Smooth muscle cell (in vitro differentiated cells): ENCODE data around the gene SPATS2L. TPM values are rescaled to one million over a fixed set of nuclear protein-coding genes. Genes with fewer than 3 reads are reported as not detected.

Experiments
- DNase-seq: peaks from one replicate; lab custom pipeline; 2025; ENCODE audit not compliant: unreplicated experiment; lab: John Stamatoyannopoulos, UW
- H2AFZ ChIP-seq: fragments of 200-600 bp; sonication (generic); 2 replicates; pipeline ENCODE4 v1.6.0; 2016; ENCODE audit warnings: antibody characterized with exemption, low read depth, mild to moderate bottlenecking
- H3F3A ChIP-seq: fragments of 200-600 bp; sonication (generic); 2 replicates; pipeline ENCODE4 v1.6.0; 2017; ENCODE audit warnings: antibody characterized with exemption, low read depth
- H3K27ac ChIP-seq: fragments of 200-600 bp; sonication (generic); 2 replicates; pipeline ENCODE4 v1.5.1; 2016; ENCODE audit warnings: low read depth, mild to moderate bottlenecking
- H3K27me3 ChIP-seq: fragments of 200-600 bp; sonication (generic); 2 replicates; pipeline ENCODE4 v1.6.1; 2016; ENCODE audit warnings: low read depth, mild to moderate bottlenecking
- H3K36me3 ChIP-seq: fragments of 200-600 bp; sonication (generic); 2 replicates; pipeline ENCODE4 v1.5.1; 2016; ENCODE audit warnings: low read depth
- H3K4me1 ChIP-seq: fragments of 200-600 bp; sonication (generic); 2 replicates; pipeline ENCODE4 v1.5.1; 2016; ENCODE audit warnings: low read depth
- H3K4me2 ChIP-seq: fragments of 200-600 bp; sonication (generic); 2 replicates; pipeline ENCODE4 v1.6.0; 2016; ENCODE audit warnings: mild to moderate bottlenecking
- H3K4me3 ChIP-seq: fragments of 200-600 bp; sonication (generic); 2 replicates; pipeline ENCODE4 v1.5.1; 2016; ENCODE audit warnings: mild to moderate bottlenecking
- H3K79me2 ChIP-seq: fragments of 200-600 bp; sonication (generic); 2 replicates; pipeline ENCODE4 v1.6.0; 2016; ENCODE audit warnings: low read depth, mild to moderate bottlenecking
- H3K9ac ChIP-seq: fragments of 200-600 bp; sonication (generic); 2 replicates; pipeline ENCODE4 v1.6.0; 2016; ENCODE audit warnings: low read depth
- H3K9me3 ChIP-seq: fragments of 200-600 bp; sonication (generic); replicated peaks from 2 replicates; pipeline ENCODE4 v1.5.1; 2016; ENCODE audit warnings: low read depth
- H4K20me1 ChIP-seq: fragments of 200-600 bp; sonication (generic); 2 replicates; pipeline ENCODE4 v1.6.0; 2016; ENCODE audit warnings: low read depth
- WGBS: methylation state at CpG from one replicate; pipeline ENCODE4 v1.1.7; 2016; ENCODE audit warnings: low lambda C conversion rate; 5-methylcytosine and 5-hydroxymethylcytosine counted together
- polyA plus RNA-seq: library from polyadenylated mRNA; unstranded; fragments of >200 nt; fragmentation: Nextera tagmentation; extraction: Ambion mirVana; gene quantifications from 2 replicates; pipeline ENCODE4 v1.2.1, GENCODE V29; 2016
- total RNA-seq: library from RNA; depleted of rRNA; stranded (reverse); fragments of >200 nt; gene quantifications from 2 replicates; pipeline ENCODE4 v1.2.3, GENCODE V29; 2014
- TF ChIP-seq, protein P1 (sequence below): fragments of 200-600 bp; sonication (generic); IDR thresholded peaks from 2 replicates; pipeline ENCODE4 v1.5.1; 2017; ENCODE audit warnings: borderline replicate concordance, mild to moderate bottlenecking, antibody characterized with exemption; ENCODE audit not compliant: insufficient read depth, poor library complexity, severe bottlenecking

The SPATS2L gene
- total and polyA plus RNA-seq, 2 experiments from 2014 or later: 356 to 432 TPM

DNA sequence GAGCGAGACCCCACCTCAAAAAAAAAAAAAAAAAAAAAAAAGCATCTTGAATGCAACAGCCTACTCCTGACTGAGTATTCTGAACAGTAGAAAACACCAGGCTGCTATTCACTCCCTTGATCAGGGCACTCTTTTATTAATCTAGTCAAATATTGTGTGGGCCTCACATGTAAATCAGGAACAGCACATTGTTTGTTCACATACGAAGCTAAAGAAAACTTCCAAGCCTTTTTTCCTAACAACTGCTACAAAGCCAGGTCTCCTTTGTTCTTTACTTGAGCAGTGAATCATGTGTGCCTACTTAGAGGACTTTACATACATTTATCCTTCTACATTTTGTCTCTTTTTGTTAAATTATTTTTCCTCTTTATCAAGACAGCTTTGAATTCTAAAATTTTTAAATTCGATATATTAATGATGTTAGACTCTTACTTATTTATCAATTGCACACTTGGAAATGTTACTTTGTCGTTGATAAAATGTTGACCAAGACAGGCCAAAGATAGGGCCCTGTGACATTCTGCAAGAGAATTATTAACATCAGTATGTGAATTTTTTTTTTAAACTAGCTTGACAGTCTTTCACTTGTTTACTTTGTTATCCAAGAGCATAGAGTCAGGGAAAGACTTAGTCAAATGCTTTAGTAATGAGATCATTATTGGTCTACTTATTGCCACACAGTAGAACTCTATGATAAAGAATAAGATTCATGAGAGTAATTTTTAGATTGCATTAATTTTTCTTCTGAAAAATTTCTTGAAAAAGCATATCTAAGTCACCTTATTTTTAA is 13.2 kb downstream of the SPATS2L start:
- H3K79me2 ChIP-seq: peaks cover 100% of the 10 kb centered on the region
- peaks cover 15% of the 10 kb centered on the region for H3F3A ChIP-seq
- H3K4me3 ChIP-seq: no peak overlapping the region
- peaks cover 100% of the 10 kb centered on the region for H4K20me1 ChIP-seq
- no peaks in the 10 kb centered on the region for H3K27me3 ChIP-seq
- TF ChIP-seq, protein P1, sequence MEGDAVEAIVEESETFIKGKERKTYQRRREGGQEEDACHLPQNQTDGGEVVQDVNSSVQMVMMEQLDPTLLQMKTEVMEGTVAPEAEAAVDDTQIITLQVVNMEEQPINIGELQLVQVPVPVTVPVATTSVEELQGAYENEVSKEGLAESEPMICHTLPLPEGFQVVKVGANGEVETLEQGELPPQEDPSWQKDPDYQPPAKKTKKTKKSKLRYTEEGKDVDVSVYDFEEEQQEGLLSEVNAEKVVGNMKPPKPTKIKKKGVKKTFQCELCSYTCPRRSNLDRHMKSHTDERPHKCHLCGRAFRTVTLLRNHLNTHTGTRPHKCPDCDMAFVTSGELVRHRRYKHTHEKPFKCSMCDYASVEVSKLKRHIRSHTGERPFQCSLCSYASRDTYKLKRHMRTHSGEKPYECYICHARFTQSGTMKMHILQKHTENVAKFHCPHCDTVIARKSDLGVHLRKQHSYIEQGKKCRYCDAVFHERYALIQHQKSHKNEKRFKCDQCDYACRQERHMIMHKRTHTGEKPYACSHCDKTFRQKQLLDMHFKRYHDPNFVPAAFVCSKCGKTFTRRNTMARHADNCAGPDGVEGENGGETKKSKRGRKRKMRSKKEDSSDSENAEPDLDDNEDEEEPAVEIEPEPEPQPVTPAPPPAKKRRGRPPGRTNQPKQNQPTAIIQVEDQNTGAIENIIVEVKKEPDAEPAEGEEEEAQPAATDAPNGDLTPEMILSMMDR: no peak
- no peak overlapping the region for H2AFZ ChIP-seq
- H3K4me2 ChIP-seq: peak overlapping the region; percentile 52
- peak overlapping the region; percentile 44 for H3K9ac ChIP-seq
- H3K27ac ChIP-seq: peak overlapping the region; percentile 87
- WGBS: 56% methylated on average over 4 of the region's 4 CpGs
- no peak for DNase-seq
- peaks cover 67% of the 10 kb centered on the region for H3K4me1 ChIP-seq
- no peaks in the 10 kb centered on the region for H3K36me3 ChIP-seq
- H3K9me3 ChIP-seq: no peaks in the 10 kb centered on the region

DNA sequence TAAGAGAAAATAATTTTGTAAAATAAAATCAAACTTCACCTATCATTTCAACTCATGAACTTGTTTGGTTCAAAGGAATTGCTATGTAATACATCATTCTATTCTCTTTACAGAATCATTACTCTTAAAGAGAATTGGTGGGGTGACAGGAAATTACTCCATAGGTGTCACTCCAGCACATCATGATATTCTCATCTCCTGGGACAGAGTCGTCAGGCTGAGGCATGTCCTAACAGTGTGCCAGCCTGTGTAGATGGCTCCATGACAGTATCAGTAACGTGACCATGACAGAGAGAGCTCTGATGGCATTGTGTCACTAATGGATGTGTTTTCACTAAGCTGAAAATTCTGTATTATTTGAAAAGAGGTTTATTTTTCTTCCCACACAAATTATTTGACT is 13.9 kb downstream of the SPATS2L start:
- peaks cover 100% of the 10 kb centered on the region for H4K20me1 ChIP-seq
- peaks cover 15% of the 10 kb centered on the region for H3F3A ChIP-seq
- H3K36me3 ChIP-seq: no peaks in the 10 kb centered on the region
- H3K4me1 ChIP-seq: peaks cover 68% of the 10 kb centered on the region
- 63% methylated on average over 2 of the region's 2 CpGs for WGBS
- peak overlapping the region; percentile 44 for H3K9ac ChIP-seq
- H3K27me3 ChIP-seq: no peaks in the 10 kb centered on the region
- peak overlapping the region; percentile 52 for H3K4me2 ChIP-seq
- no peaks in the 10 kb centered on the region for H3K9me3 ChIP-seq
- no peak for DNase-seq
- peak overlapping the region; percentile 87 for H3K27ac ChIP-seq
- no peak overlapping the region for H3K4me3 ChIP-seq
- no peak overlapping the region for H2AFZ ChIP-seq
- H3K79me2 ChIP-seq: peaks cover 100% of the 10 kb centered on the region
- TF ChIP-seq, protein P1: no peak

DNA sequence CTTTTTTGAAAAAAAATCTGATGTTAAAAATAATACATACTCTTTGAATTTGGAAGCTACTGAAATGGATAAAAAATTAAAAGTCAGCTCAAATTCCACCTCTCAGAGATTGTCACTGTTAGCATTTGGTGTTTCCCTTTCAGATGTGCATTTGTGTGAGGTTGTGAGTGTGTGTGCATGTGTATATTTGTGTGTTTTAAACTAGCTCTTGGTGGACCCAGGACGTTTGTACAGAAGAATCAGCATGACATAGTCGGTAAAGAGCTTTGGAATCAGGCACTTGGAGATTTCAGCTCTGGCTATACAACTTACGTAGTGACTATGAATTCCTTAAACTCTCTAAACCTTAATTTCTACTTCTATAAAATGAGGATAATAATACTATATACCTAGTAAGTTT is 14.5 kb downstream of the SPATS2L start:
- Histone ChIP-seq H3K9me3 (no peaks in the 10 kb centered on the region), H3F3A (peaks cover 15% of the 10 kb centered on the region), H3K9ac (peak overlapping the region; percentile 44), H2AFZ (no peak overlapping the region), H3K4me2 (peak overlapping the region; percentile 52), H3K36me3 (no peaks in the 10 kb centered on the region), H3K4me1 (peaks cover 68% of the 10 kb centered on the region), H3K27ac (peak overlapping the region; percentile 87), H3K27me3 (no peaks in the 10 kb centered on the region), H3K4me3 (no peak overlapping the region), H3K79me2 (peaks cover 100% of the 10 kb centered on the region), H4K20me1 (peaks cover 100% of the 10 kb centered on the region)
- no peak for DNase-seq
- TF ChIP-seq, protein P1: no peak
- 83% methylated on average over 3 of the region's 3 CpGs for WGBS
